Spinal cord (tissue), 10 donors: ENCODE results near the gene C16orf90. TPM values are rescaled to one million over a fixed set of nuclear protein-coding genes. Genes with fewer than 3 reads are reported as not detected.

ENCODE experiments used
- DNase-seq, 6 donors: peaks; one replicate each; pipeline versions ENCODE4 v3.0.0 to v3.0.0-alpha.2; 2013 to 2015; ENCODE audit warnings: low spot score in 6 of 6, low read depth in 4 of 6
- H3K27ac ChIP-seq: one replicate; pipeline ENCODE4 v1.5.1; 2013; ENCODE audit warnings: low read depth, low read length, control low read depth
- H3K27me3 ChIP-seq: one replicate; pipeline ENCODE4 v1.6.1; 2013; ENCODE audit warnings: low read length; ENCODE audit not compliant: control insufficient read depth, insufficient read depth
- H3K36me3 ChIP-seq: one replicate; pipeline ENCODE4 v1.6.1; 2013; ENCODE audit warnings: low read length; ENCODE audit not compliant: control insufficient read depth, insufficient read depth
- H3K4me1 ChIP-seq: one replicate; pipeline ENCODE4 v1.6.1; 2013; ENCODE audit warnings: low read length; ENCODE audit not compliant: control insufficient read depth, insufficient read depth
- H3K4me3 ChIP-seq: one replicate; pipeline ENCODE4 v1.5.1; 2013; ENCODE audit warnings: low read depth, low read length, control low read depth
- H3K9me3 ChIP-seq: one replicate; pipeline ENCODE4 v1.6.1; 2013; ENCODE audit warnings: low read length; ENCODE audit not compliant: control insufficient read depth, insufficient read depth
- WGBS: methylation state at CpG from one replicate; pipeline ENCODE4 v1.1.5; 2013; ENCODE audit warnings: missing lambda C conversion rate; ENCODE audit not compliant: insufficient coverage; 5-methylcytosine and 5-hydroxymethylcytosine counted together
- polyA plus RNA-seq, 2 donors: library from polyadenylated mRNA; unstranded; fragments of 120-200 nt; gene quantifications; one replicate each; pipeline ENCODE4 v1.2.1, GENCODE V29; 2013; ENCODE audit not compliant: insufficient read length in 2 of 2
- total RNA-seq, 2 donors: library from RNA; depleted of rRNA in 1 of 2; stranded (reverse); fragments of 120-200 nt in 1 of 2; fragments of >200 nt in 1 of 2; gene quantifications; one replicate each; pipeline versions ENCODE4 v1.2.3 to v1.2.4, GENCODE V29; 2013 to 2014
- donor health status: healthy.

The C16orf90 gene
- total and polyA plus RNA-seq, 4 donors: not detected

DNA sequence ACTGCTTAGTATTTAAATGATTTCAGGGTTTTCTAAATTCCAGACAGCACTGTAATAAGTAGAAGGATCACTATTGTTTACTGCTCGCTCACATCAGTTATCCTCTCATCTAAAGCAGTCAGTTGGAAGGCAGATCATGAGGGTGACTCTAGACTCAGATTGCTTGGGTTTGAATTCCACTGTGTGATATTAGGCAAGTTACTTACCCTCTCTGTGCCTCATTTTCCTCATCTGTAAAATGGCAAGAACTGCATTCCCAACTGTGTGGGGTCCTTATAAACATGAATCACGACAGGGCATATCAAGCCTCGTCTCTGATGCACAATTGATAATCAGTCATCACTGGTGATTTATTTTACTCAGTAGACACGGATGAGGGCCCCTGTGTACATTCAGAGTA, 20.6 kb upstream of the C16orf90 start:
- DNase-seq: no peak
- WGBS: no CpG with 5 or more reads among the region's 4 CpGs
- no peaks in the 10 kb centered on the region for H3K27me3 ChIP-seq
- no peaks in the 10 kb centered on the region for H3K9me3 ChIP-seq
- no peak overlapping the region for H3K27ac ChIP-seq
- H3K4me3 ChIP-seq: no peak overlapping the region
- H3K36me3 ChIP-seq: peaks cover 66% of the 10 kb centered on the region
- peaks cover 9% of the 10 kb centered on the region for H3K4me1 ChIP-seq

DNA sequence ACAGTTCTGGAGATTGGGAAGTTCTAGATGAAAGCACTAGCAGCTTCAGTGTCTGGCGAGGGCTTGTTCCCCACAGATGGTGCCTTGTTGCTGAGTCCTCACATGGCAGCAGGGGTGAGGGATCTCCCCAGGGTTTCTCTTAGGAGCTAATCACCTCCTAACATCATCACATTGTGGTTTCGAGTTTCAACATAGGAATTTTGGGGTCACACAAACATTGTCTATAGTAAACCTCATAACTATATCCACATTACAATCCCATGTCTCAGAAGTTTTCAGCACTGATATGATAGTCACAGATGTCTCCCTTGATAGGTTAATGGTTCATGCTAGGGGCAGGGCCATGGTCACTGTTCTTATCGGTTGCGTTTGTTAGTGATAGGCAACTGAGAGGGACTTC, 19.3 kb upstream of the C16orf90 start:
- H3K36me3 ChIP-seq: peaks cover 69% of the 10 kb centered on the region
- no peak for DNase-seq
- 95% methylated on average over 3 of the region's 4 CpGs for WGBS

DNA sequence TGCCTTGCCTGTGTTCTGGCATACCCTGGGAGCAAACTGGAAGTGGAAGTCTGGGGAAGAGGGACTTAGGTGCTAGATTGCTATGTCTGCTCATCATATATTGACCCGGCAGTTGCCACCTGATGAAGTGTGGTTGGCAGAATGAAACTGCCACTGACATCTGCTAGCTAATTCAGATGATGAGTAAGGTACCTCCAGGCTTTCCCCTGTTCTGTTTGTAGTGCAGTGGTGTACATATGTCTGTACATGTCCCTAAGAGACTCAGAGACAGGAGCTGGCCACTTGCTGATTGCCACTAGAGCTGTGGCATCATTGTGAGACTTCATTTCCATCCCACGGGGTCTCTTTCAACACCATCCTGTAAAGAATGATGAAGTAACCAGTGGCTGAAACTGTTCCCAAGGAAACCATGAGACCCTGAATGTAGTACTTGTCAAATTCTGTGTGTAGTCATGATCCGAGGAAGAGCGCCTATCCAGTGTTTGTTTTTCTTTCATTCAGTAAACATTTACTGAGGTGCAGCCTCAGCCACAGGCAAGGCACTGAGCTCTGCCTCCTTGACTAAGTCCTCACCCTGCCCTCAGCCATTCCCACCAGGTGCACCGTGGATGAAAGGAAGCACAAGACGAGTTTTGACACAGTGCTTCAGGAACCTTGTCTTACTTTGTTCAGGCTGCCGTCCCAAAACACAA, 18.7 kb upstream of the C16orf90 start:
- no peak overlapping the region for H3K4me3 ChIP-seq
- WGBS: 91% methylated on average over 6 of the region's 7 CpGs
- H3K9me3 ChIP-seq: no peaks in the 10 kb centered on the region
- H3K4me1 ChIP-seq: peaks cover 4% of the 10 kb centered on the region
- H3K27me3 ChIP-seq: no peaks in the 10 kb centered on the region
- H3K36me3 ChIP-seq: peaks cover 70% of the 10 kb centered on the region
- no peak overlapping the region for H3K27ac ChIP-seq
- no peak for DNase-seq

More for the DNA sequence above, 19.3 kb upstream of the C16orf90 start:
- Histone ChIP-seq H3K4me1 (peaks cover 6% of the 10 kb centered on the region), H3K4me3 (no peak overlapping the region), H3K9me3 (no peaks in the 10 kb centered on the region), H3K27ac (no peak overlapping the region), H3K27me3 (no peaks in the 10 kb centered on the region)

DNA sequence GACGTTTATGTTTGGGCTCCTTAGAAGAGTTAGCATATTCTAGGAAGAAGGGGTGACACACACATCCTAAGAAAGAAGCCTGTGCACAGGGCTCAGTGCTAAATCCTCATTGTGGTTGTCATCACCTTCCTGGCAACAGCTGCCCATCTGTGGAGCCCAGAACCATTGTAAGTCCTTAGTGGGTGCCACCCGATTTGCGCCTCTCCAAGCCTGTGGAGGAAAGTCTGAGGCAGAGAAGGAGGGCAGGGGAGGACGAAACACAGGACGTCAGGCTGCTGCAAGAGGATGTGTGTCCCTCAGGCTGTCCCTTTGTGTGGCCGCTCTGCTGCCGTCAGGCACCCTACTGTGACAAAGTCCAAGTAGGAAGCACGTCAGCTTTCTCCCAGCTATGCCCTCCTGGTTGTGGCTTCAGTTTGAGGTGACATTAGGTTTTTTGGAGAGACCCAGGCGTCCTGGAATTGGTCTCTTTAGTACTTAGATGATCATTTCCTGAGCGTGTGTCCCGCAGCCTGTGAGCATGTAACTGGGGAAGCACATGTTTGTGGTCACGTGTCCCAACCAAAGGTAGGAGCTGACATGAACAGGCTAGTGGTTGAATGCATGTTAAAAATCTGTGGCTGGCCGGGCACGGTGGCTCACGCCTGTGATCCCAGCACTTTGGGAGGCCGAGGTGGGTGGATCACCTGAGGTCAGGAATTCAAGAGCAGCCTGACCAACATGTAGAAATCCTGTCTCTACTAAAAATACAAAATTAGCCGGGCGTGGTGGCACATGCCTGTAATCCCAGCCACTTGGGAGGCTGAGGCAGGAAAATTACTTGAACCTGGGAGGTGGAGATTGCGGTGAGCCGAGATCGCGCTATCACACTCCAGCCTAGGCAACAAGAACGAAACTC, 16.2 kb upstream of the C16orf90 start:
- no peaks in the 10 kb centered on the region for H3K27me3 ChIP-seq
- no peaks in the 10 kb centered on the region for H3K9me3 ChIP-seq
- H3K4me1 ChIP-seq: no peaks in the 10 kb centered on the region
- H3K4me3 ChIP-seq: no peak overlapping the region
- 91% methylated on average over 16 of the region's 23 CpGs for WGBS
- no peak overlapping the region for H3K27ac ChIP-seq
- DNase-seq: no peak
- H3K36me3 ChIP-seq: peaks cover 68% of the 10 kb centered on the region

DNA sequence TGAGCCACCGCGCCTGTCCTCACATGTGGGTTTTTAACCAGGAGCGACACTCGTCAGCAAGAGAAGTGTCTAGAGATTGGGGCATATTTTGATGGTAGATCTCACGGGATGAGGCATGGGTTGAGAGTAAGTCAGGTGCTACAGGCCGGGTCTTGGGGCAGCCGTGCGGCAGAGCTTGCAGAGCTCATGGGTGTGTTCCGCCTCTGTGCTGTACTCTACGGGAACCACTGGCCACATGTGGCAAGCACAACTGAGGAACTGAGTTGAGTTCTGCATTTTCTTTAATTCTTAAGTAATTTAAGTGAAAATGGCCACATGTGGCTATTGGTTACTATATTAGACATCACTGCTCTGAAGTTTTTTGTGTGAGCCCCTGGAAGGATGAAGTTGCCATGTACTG, 15.1 kb upstream of the C16orf90 start:
- H3K4me3 ChIP-seq: no peak overlapping the region
- no peaks in the 10 kb centered on the region for H3K27me3 ChIP-seq
- H3K9me3 ChIP-seq: no peaks in the 10 kb centered on the region
- no peaks in the 10 kb centered on the region for H3K4me1 ChIP-seq
- H3K27ac ChIP-seq: no peak overlapping the region
- over 99% methylated on average over 10 of the region's 10 CpGs for WGBS
- H3K36me3 ChIP-seq: peaks cover 71% of the 10 kb centered on the region
- DNase-seq: no peak

DNA sequence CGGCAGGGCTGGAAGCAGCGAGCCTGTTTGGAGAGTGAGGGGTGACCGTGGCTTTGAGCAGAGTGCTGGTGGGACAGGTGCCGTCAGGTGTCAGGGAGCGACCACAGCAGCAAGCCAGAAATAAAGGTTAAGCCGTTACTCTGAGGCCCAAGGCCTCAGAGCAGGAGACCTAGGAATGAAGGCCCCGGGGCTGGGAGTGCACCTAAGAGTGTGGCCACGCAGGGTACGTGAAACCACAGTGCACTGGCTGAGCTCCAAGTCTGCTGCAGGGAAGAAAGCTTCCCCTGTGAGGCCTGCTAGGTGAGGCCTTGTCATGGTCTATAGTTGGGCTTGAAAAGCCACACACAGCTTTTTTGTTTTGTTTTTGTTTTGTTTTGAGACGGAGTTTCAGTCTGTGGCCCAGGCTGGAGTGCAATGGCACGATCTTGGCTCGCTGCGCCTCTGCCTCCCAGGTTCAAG, 14.2 kb upstream of the C16orf90 start:
- Histone ChIP-seq H3K4me3 (no peak overlapping the region), H3K4me1 (no peaks in the 10 kb centered on the region), H3K36me3 (peaks cover 72% of the 10 kb centered on the region), H3K27ac (no peak overlapping the region), H3K9me3 (no peaks in the 10 kb centered on the region), H3K27me3 (no peaks in the 10 kb centered on the region)
- 90% methylated on average over 10 of the region's 13 CpGs for WGBS
- DNase-seq: no peak

DNA sequence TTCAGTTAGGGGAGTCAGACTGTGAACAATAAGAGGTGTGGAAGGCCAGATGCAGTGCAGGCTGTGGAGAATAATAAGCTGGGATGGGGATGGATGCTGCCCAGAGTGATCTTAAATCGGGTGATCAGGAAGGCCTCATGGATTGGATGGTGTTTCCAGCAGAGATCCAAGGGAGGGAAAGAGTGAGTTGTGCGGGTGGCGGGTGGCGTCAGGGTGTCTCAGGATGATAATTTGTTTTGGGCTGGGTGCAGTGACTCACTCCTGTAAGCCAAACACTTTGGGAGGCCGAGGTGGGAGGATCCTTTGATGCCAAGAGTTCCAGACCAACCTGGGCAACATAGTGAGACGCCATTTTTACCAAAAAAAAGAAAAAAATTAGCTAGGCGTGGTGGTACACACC, 13.4 kb upstream of the C16orf90 start:
- Histone ChIP-seq H3K27ac (no peak overlapping the region), H3K27me3 (no peaks in the 10 kb centered on the region), H3K36me3 (peaks cover 65% of the 10 kb centered on the region), H3K4me1 (no peaks in the 10 kb centered on the region), H3K9me3 (no peaks in the 10 kb centered on the region), H3K4me3 (no peak overlapping the region)
- DNase-seq: no peak
- 99% methylated on average over 7 of the region's 7 CpGs for WGBS

DNA sequence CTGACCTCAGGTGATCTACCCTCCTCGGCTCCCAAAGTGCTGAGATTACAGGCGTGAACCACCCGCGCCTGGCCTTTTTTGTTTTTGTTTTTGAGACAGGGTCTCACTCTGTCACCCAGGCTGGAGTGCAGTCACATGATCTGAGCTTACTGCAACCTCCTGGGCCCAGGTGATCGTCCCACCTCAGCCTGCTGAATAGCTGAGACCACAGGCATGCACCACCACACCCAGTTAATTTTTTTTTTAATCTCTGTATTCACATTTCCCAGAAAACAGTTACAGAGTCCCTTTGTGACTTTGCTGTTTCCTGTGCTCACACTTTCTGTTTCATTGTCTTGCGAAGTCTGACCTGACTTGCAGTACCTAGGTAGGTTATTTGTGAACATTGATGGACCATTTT, 8.2 kb upstream of the C16orf90 start:
- DNase-seq: no peak
- Histone ChIP-seq H3K4me3 (no peak overlapping the region), H3K9me3 (no peaks in the 10 kb centered on the region), H3K27ac (no peak overlapping the region), H3K27me3 (no peaks in the 10 kb centered on the region), H3K36me3 (peaks cover 20% of the 10 kb centered on the region), H3K4me1 (peaks cover 26% of the 10 kb centered on the region)
- WGBS: 96% methylated on average over 5 of the region's 6 CpGs

DNA sequence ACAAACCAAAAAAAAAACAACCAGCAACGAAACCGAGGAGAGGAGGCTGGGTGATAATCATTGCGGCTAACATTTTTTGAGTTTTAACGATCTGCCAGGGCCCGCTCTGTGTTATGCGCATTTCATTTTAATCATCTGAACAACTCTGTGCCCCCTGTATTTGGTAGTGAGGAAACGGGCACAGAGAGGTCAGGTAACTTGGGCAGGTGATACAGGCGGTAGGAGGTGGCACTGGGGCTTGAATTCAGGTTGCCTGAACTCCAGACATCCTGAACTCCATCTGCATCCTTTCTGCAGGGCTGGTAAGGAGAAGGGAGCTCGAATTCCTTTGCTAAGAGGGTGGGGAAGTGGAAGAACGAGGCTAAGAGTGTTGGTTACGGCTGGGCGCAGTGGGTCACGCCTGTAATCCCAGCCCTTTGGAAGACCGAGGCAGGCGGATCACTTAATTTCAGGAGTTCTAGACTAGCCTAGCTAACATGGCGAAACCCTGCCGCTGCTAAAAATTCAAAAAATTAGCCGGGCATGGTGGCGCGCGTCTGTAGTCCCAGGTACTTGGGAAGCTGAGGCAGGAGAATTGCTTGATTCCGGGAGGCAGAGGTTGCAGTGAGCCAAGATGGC, 6.6 kb upstream of the C16orf90 start:
- no peak overlapping the region for H3K27ac ChIP-seq

More for the DNA sequence above, 6.6 kb upstream of the C16orf90 start:
- H3K27me3 ChIP-seq: no peaks in the 10 kb centered on the region
- H3K36me3 ChIP-seq: peaks cover 15% of the 10 kb centered on the region
- 81% methylated on average over 16 of the region's 22 CpGs for WGBS
- DNase-seq: no peak
- H3K4me3 ChIP-seq: peak overlapping the region; percentile 91
- no peaks in the 10 kb centered on the region for H3K9me3 ChIP-seq
- H3K4me1 ChIP-seq: peaks cover 26% of the 10 kb centered on the region
